GM23338 (cell line): ENCODE measurements around the gene CIB4. TPM values are rescaled to one million over a fixed set of nuclear protein-coding genes. Genes with fewer than 3 reads are reported as not detected.

Source experiments
- ATAC-seq: fragments of 200-7000 bp; cut with Tn5 transposase; 3 replicates; pipeline ENCODE4 v1.9.1; 2020
- DNase-seq: peaks from one replicate; pipeline ENCODE4 v3.0.0-alpha.2; 2015; ENCODE audit warnings: low spot score
- H2AFZ ChIP-seq: fragments of 200-600 bp; sonication (generic); 2 replicates; pipeline ENCODE4 v1.8.0; 2016; ENCODE audit warnings: antibody characterized with exemption, mild to moderate bottlenecking, moderate library complexity
- H3F3A ChIP-seq: fragments of 200-600 bp; sonication (generic); replicated peaks from 2 replicates; pipeline ENCODE4 v1.8.0; 2017; ENCODE audit warnings: antibody characterized with exemption, mixed run types, low read depth
- H3K27ac ChIP-seq: fragments of 200-600 bp; sonication (generic); 2 replicates; pipeline ENCODE4 v1.6.1; 2016; ENCODE audit warnings: low read depth
- H3K27me3 ChIP-seq: fragments of 200-600 bp; sonication (generic); 2 replicates; pipeline ENCODE4 v1.8.0; 2016; ENCODE audit warnings: mild to moderate bottlenecking, mixed run types, moderate library complexity; ENCODE audit not compliant: insufficient read depth
- H3K36me3 ChIP-seq: fragments of 200-600 bp; sonication (generic); 2 replicates; pipeline ENCODE4 v1.8.0; 2016; ENCODE audit warnings: mild to moderate bottlenecking; ENCODE audit not compliant: insufficient read depth
- H3K4me1 ChIP-seq: fragments of 200-600 bp; sonication (generic); 2 replicates; pipeline ENCODE4 v1.8.0; 2016; ENCODE audit warnings: mild to moderate bottlenecking, moderate library complexity; ENCODE audit not compliant: insufficient read depth
- H3K4me2 ChIP-seq: fragments of 200-600 bp; sonication (generic); 2 replicates; pipeline ENCODE4 v1.7.1; 2017; ENCODE audit warnings: mixed run types
- H3K4me3 ChIP-seq: fragments of 200-600 bp; sonication (generic); 2 replicates; pipeline ENCODE4 v1.6.1; 2016; ENCODE audit warnings: mixed run types
- H3K79me2 ChIP-seq: fragments of 200-600 bp; sonication (generic); replicated peaks from 2 replicates; pipeline ENCODE4 v1.8.0; 2017; ENCODE audit warnings: mild to moderate bottlenecking; ENCODE audit not compliant: insufficient read depth
- H3K9me2 ChIP-seq: fragments of 200-600 bp; sonication (generic); 2 replicates; pipeline ENCODE4 v1.8.0; 2017; ENCODE audit not compliant: insufficient read depth
- H4K20me1 ChIP-seq: fragments of 200-600 bp; sonication (generic); replicated peaks from 2 replicates; pipeline ENCODE4 v1.8.0; 2017; ENCODE audit warnings: mild to moderate bottlenecking; ENCODE audit not compliant: insufficient read depth
- H3K27ac Mint-ChIP-seq: 2 replicates; pipeline ENCODE4 v1.8.0; 2020; ENCODE audit warnings: inconsistent platforms, mild to moderate bottlenecking, moderate library complexity, mixed read lengths
- H3K27me3 Mint-ChIP-seq: 3 replicates; pipeline ENCODE4 v1.8.0; 2022; ENCODE audit warnings: low read depth, mild to moderate bottlenecking, moderate library complexity, mixed read lengths, inconsistent platforms; ENCODE audit not compliant: insufficient read depth, poor library complexity
- H3K36me3 Mint-ChIP-seq: 3 replicates; pipeline ENCODE4 v1.8.0; 2021; ENCODE audit warnings: low read depth, mild to moderate bottlenecking, inconsistent platforms, moderate library complexity, mixed read lengths
- H3K4me1 Mint-ChIP-seq: 3 replicates; pipeline ENCODE4 v1.8.0; 2020; ENCODE audit warnings: mild to moderate bottlenecking, inconsistent platforms, mixed read lengths
- H3K4me3 Mint-ChIP-seq: 3 replicates; pipeline ENCODE4 v1.8.0; 2021; ENCODE audit warnings: moderate library complexity, mild to moderate bottlenecking, inconsistent platforms, mixed read lengths
- H3K9me3 Mint-ChIP-seq: 3 replicates; pipeline ENCODE4 v1.8.0; 2020; ENCODE audit warnings: moderate library complexity, mild to moderate bottlenecking, inconsistent platforms, mixed read lengths
- CREB1 ChIP-seq: fragments of 250-450 bp; sonication (Bioruptor Pico); IDR thresholded peaks from 2 replicates; pipeline ENCODE4 v1.5.0; 2020; ENCODE audit warnings: low read depth, mild to moderate bottlenecking, moderate library complexity
- CTCF ChIP-seq, 2 experiments: fragments of 200-600 bp in 1 of 2; sonication (generic) in 1 of 2; conservative IDR thresholded peaks; 2 replicates each; pipeline versions ENCODE4 v1.5.1 to v1.6.1; 2016 to 2017; ENCODE audit warnings: antibody characterized with exemption in 2 of 2, low read depth in 2 of 2, mild to moderate bottlenecking in 2 of 2, moderate library complexity in 1 of 2
- EZH2phosphoT487 ChIP-seq: fragments of 200-600 bp; sonication (generic); IDR thresholded peaks from one replicate; pipeline ENCODE4 v1.8.1; 2018; ENCODE audit warnings: antibody characterized with exemption; ENCODE audit not compliant: unreplicated experiment
- POLR2AphosphoS5 ChIP-seq: IDR thresholded peaks from 2 replicates; pipeline ENCODE4 v1.6.1; 2016; ENCODE audit warnings: antibody characterized with exemption, low read depth
- STAT1 ChIP-seq: IDR thresholded peaks from one replicate; pipeline ENCODE4 v1.6.1; 2016; ENCODE audit warnings: antibody characterized with exemption; ENCODE audit not compliant: unreplicated experiment
- ZNF114 ChIP-seq: fragments of 250-450 bp; sonication (Bioruptor Pico); IDR thresholded peaks from 2 replicates; pipeline ENCODE4 v1.5.0; 2020; ENCODE audit warnings: mild to moderate bottlenecking, moderate library complexity
- ZNF331 ChIP-seq: fragments of 250-450 bp; sonication (Bioruptor Pico); IDR thresholded peaks from 2 replicates; pipeline ENCODE4 v1.5.0; 2020; ENCODE audit warnings: low read depth, mild to moderate bottlenecking, moderate library complexity
- polyA plus RNA-seq: library from polyadenylated mRNA; unstranded; fragments of >200 nt; fragmentation: Nextera tagmentation; extraction: Ambion mirVana; gene quantifications from 2 replicates; pipeline ENCODE4 v1.2.1, GENCODE V29; 2016
- total RNA-seq: library from RNA; depleted of rRNA; stranded (reverse); fragments of >200 nt; shearing (Covaris generic); gene quantifications from 2 replicates; pipeline ENCODE4 v1.2.3, GENCODE V29; 2014
- TF ChIP-seq, protein P1 (sequence below): fragments of 250-450 bp; sonication (Bioruptor Pico); IDR thresholded peaks from 2 replicates; pipeline ENCODE4 v1.5.0; 2020; ENCODE audit warnings: mild to moderate bottlenecking, moderate library complexity

The CIB4 gene
- total and polyA plus RNA-seq, 2 experiments from 2014 or later = not detected

DNA sequence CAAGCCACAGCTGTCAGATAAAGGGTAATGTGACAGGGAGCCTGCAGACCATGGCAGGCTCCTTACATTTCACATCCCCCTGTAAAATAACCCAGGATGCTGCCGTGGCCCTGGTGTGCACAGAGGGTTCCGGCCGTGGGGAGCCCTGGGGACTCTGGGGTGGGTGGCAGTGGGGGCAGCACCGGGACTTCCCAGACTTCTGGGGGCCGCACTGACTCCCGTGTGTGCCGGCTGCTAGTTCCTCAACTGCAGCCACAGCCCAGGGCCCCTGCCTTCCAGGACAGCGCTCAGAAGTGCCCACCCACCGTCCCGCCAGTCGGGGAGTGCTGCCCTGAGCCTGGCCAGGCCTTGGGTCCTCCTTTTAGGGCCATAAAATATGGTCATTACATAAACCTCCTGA lies 56.5 kb downstream of the CIB4 start:
- no peaks in the 10 kb centered on the region for H3K9me3 Mint-ChIP-seq
- Histone ChIP-seq H3K4me2 (no peak overlapping the region), H3K36me3 (no peaks in the 10 kb centered on the region), H2AFZ (no peak overlapping the region), H3K79me2 (no peaks in the 10 kb centered on the region), H3K9me2 (no peaks in the 10 kb centered on the region), H3K27ac (no peak overlapping the region), H3K27me3 (no peaks in the 10 kb centered on the region), H3K4me3 (no peak overlapping the region), H4K20me1 (no peaks in the 10 kb centered on the region), H3F3A (no peaks in the 10 kb centered on the region), H3K4me1 (no peaks in the 10 kb centered on the region)
- H3K4me3 Mint-ChIP-seq = no peak overlapping the region
- no peak for DNase-seq
- no peaks in the 10 kb centered on the region; the same call in 2 of the 3 replicates for H3K4me1 Mint-ChIP-seq
- TF ChIP-seq CTCF (conservative IDR thresholded peaks at IDR 0.05; ENCODE audit: low read depth in 2 of 2) (no peak), EZH2phosphoT487 (no peak), CREB1 (CRISPR knock-in tag) (no peak), ZNF114 (CRISPR knock-in tag) (no peak), STAT1 (no peak), POLR2AphosphoS5 (no peak), ZNF331 (CRISPR knock-in tag) (no peak)
- TF ChIP-seq, protein P1, sequence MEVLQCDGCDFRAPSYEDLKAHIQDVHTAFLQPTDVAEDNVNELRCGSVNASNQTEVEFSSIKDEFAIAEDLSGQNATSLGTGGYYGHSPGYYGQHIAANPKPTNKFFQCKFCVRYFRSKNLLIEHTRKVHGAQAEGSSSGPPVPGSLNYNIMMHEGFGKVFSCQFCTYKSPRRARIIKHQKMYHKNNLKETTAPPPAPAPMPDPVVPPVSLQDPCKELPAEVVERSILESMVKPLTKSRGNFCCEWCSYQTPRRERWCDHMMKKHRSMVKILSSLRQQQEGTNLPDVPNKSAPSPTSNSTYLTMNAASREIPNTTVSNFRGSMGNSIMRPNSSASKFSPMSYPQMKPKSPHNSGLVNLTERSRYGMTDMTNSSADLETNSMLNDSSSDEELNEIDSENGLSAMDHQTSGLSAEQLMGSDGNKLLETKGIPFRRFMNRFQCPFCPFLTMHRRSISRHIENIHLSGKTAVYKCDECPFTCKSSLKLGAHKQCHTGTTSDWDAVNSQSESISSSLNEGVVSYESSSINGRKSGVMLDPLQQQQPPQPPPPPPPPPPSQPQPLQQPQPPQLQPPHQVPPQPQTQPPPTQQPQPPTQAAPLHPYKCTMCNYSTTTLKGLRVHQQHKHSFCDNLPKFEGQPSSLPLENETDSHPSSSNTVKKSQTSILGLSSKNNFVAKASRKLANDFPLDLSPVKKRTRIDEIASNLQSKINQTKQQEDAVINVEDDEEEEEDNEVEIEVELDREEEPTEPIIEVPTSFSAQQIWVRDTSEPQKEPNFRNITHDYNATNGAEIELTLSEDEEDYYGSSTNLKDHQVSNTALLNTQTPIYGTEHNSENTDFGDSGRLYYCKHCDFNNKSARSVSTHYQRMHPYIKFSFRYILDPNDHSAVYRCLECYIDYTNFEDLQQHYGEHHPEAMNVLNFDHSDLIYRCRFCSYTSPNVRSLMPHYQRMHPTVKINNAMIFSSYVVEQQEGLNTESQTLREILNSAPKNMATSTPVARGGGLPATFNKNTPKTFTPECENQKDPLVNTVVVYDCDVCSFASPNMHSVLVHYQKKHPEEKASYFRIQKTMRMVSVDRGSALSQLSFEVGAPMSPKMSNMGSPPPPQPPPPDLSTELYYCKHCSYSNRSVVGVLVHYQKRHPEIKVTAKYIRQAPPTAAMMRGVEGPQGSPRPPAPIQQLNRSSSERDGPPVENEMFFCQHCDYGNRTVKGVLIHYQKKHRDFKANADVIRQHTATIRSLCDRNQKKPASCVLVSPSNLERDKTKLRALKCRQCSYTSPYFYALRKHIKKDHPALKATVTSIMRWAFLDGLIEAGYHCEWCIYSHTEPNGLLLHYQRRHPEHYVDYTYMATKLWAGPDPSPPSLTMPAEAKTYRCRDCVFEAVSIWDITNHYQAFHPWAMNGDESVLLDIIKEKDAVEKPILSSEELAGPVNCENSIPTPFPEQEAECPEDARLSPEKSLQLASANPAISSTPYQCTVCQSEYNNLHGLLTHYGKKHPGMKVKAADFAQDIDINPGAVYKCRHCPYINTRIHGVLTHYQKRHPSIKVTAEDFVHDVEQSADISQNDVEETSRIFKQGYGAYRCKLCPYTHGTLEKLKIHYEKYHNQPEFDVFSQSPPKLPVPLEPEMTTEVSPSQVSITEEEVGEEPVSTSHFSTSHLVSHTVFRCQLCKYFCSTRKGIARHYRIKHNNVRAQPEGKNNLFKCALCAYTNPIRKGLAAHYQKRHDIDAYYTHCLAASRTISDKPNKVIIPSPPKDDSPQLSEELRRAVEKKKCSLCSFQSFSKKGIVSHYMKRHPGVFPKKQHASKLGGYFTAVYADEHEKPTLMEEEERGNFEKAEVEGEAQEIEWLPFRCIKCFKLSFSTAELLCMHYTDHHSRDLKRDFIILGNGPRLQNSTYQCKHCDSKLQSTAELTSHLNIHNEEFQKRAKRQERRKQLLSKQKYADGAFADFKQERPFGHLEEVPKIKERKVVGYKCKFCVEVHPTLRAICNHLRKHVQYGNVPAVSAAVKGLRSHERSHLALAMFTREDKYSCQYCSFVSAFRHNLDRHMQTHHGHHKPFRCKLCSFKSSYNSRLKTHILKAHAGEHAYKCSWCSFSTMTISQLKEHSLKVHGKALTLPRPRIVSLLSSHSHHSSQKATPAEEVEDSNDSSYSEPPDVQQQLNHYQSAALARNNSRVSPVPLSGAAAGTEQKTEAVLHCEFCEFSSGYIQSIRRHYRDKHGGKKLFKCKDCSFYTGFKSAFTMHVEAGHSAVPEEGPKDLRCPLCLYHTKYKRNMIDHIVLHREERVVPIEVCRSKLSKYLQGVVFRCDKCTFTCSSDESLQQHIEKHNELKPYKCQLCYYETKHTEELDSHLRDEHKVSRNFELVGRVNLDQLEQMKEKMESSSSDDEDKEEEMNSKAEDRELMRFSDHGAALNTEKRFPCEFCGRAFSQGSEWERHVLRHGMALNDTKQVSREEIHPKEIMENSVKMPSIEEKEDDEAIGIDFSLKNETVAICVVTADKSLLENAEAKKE = no peak
- H3K27ac Mint-ChIP-seq = no peak overlapping the region
- peaks cover 3% of the 10 kb centered on the region for H3K27me3 Mint-ChIP-seq
- no peaks in the 10 kb centered on the region for H3K36me3 Mint-ChIP-seq
- no peak for ATAC-seq
